Inflammatory macrophage treated with lipopolysaccharide for 4 hours (primary cell): Measurements from ENCODE around the gene DRD2.

Experiments
- DNase-seq: peaks from one replicate; pipeline ENCODE4 v3.0.0-alpha.2; 2020

The DRD2 gene

GRCh38 chr11:113363996-113364641 is 111.1 kb downstream of the DRD2 start:
- DNase-seq, result no peak

- no peak for DNase-seq
These were observed 111.8 kb downstream of the DRD2 start for GRCh38 chr11:113363406-113363805.
